ENCODE data around the gene IL7R. TPM values are rescaled to one million over a fixed set of nuclear protein-coding genes. Genes with fewer than 3 reads are reported as not detected.

The IL7R gene
- total RNA-seq, result 47.2 and 50.8 TPM in 2 replicates

- peak within 1 kb of the TSS; percentile 90 for H3K4me3 Mint-ChIP-seq
- H3K27me3 Mint-ChIP-seq (ENCODE audit: insufficient read depth), result no peaks in the 10 kb centered on the region
- intact Hi-C loops (cut with micrococcal nuclease), result loop anchor here (1.0 to 10.0 kb wide), 13 partner anchors 21 to 1020 kb away; partner anchors contain the start of genes DNAJC21, NADK2 and NIPBL
- H3K4me1 Mint-ChIP-seq (ENCODE audit: low read depth), result peaks cover 96% of the 10 kb centered on the region
- H3K27ac Mint-ChIP-seq, result peak within 1 kb of the TSS; percentile 96
- DNase-seq (ENCODE audit: low spot score), result no peak
- H3K36me3 Mint-ChIP-seq (ENCODE audit: low read depth), result peaks cover 36% of the 10 kb centered on the region
- no peaks in the 10 kb centered on the region for H3K9me3 Mint-ChIP-seq
These were observed at the start of gene IL7R for GRCh38 chr5:35856765-35857351. IL7R (plus strand) TSS chr5:35856891; CDS start chr5:35856978, 87 bp downstream.

GRCh38 chr5:35810601-35811000, 46.1 kb upstream of the IL7R start:
- DNase-seq (ENCODE audit: low spot score), result no peak
- intact Hi-C loops (cut with micrococcal nuclease), result loop anchor here (2.0 kb wide), 2 partner anchors 26 to 114 kb away; no protein-coding TSS in a partner anchor
- no peaks in the 10 kb centered on the region for H3K9me3 Mint-ChIP-seq
- H3K4me3 Mint-ChIP-seq, result peak overlapping the region; percentile 56
- no peaks in the 10 kb centered on the region for H3K27me3 Mint-ChIP-seq (ENCODE audit: insufficient read depth)
- H3K36me3 Mint-ChIP-seq (ENCODE audit: low read depth), result peaks cover 11% of the 10 kb centered on the region
- peaks cover 56% of the 10 kb centered on the region for H3K4me1 Mint-ChIP-seq (ENCODE audit: low read depth)
- H3K27ac Mint-ChIP-seq, result peak overlapping the region; percentile 98

GRCh38 chr5:35811108-35811741, 45.5 kb upstream of the IL7R start:
- H3K36me3 Mint-ChIP-seq (ENCODE audit: low read depth), result peaks cover 11% of the 10 kb centered on the region
- peaks cover 56% of the 10 kb centered on the region for H3K4me1 Mint-ChIP-seq (ENCODE audit: low read depth)
- peak overlapping the region; percentile 70 for H3K4me3 Mint-ChIP-seq
- intact Hi-C loops (cut with micrococcal nuclease), result loop anchor here (1.0 to 2.0 kb wide), 10 partner anchors 8 to 114 kb away; no protein-coding TSS in a partner anchor
- no peaks in the 10 kb centered on the region for H3K27me3 Mint-ChIP-seq (ENCODE audit: insufficient read depth)
- H3K27ac Mint-ChIP-seq, result peak overlapping the region; percentile 98
- DNase-seq (ENCODE audit: low spot score), result no peak
- H3K9me3 Mint-ChIP-seq, result no peaks in the 10 kb centered on the region

GRCh38 chr5:35813521-35813920, 43.2 kb upstream of the IL7R start:
- Mint-ChIP-seq H3K4me3 (no peak overlapping the region), H3K36me3 (ENCODE audit: low read depth) (peaks cover 8% of the 10 kb centered on the region), H3K27ac (no peak overlapping the region), H3K4me1 (ENCODE audit: low read depth) (peaks cover 40% of the 10 kb centered on the region), H3K9me3 (no peaks in the 10 kb centered on the region), H3K27me3 (ENCODE audit: insufficient read depth) (no peaks in the 10 kb centered on the region)
- DNase-seq (ENCODE audit: low spot score), result no peak
- intact Hi-C loops (cut with micrococcal nuclease), result no loop called here

- no peaks in the 10 kb centered on the region for H3K9me3 Mint-ChIP-seq
These were observed 41.4 kb upstream of the IL7R start for GRCh38 chr5:35815089-35815936.

GRCh38 chr5:35816881-35817521, 39.7 kb upstream of the IL7R start:
- intact Hi-C loops (cut with micrococcal nuclease), result no loop called here
- Mint-ChIP-seq H3K36me3 (ENCODE audit: low read depth) (peaks cover 5% of the 10 kb centered on the region), H3K4me1 (ENCODE audit: low read depth) (peaks cover 42% of the 10 kb centered on the region), H3K27ac (no peak overlapping the region), H3K4me3 (no peak overlapping the region), H3K9me3 (peaks cover 6% of the 10 kb centered on the region), H3K27me3 (ENCODE audit: insufficient read depth) (no peaks in the 10 kb centered on the region)
- DNase-seq (ENCODE audit: low spot score), result no peak

More at GRCh38 chr5:35815089-35815936, 41.4 kb upstream of the IL7R start:
- intact Hi-C loops (cut with micrococcal nuclease), result no loop called here
- Mint-ChIP-seq H3K4me3 (no peak overlapping the region), H3K36me3 (ENCODE audit: low read depth) (peaks cover 5% of the 10 kb centered on the region), H3K27ac (no peak overlapping the region), H3K27me3 (ENCODE audit: insufficient read depth) (no peaks in the 10 kb centered on the region), H3K4me1 (ENCODE audit: low read depth) (peaks cover 41% of the 10 kb centered on the region)
- DNase-seq (ENCODE audit: low spot score), result no peak

- DNase-seq (ENCODE audit: low spot score), result no peak
- Mint-ChIP-seq H3K27me3 (ENCODE audit: insufficient read depth) (no peaks in the 10 kb centered on the region), H3K27ac (peak overlapping the region; percentile 56), H3K4me3 (no peak overlapping the region), H3K36me3 (ENCODE audit: low read depth) (peaks cover 7% of the 10 kb centered on the region), H3K9me3 (peaks cover 6% of the 10 kb centered on the region), H3K4me1 (ENCODE audit: low read depth) (peaks cover 60% of the 10 kb centered on the region)
- intact Hi-C loops (cut with micrococcal nuclease), result loop anchor here (1.0 kb wide), 1 partner anchor 8 kb away; no protein-coding TSS in a partner anchor
These were observed 37.7 kb upstream of the IL7R start for GRCh38 chr5:35819026-35819425.

- no peaks in the 10 kb centered on the region for H3K27me3 Mint-ChIP-seq (ENCODE audit: insufficient read depth)
- peaks cover 10% of the 10 kb centered on the region for H3K36me3 Mint-ChIP-seq (ENCODE audit: low read depth)
- peaks cover 6% of the 10 kb centered on the region for H3K9me3 Mint-ChIP-seq
- intact Hi-C loops (cut with micrococcal nuclease), result loop anchor here (1.0 kb wide), 1 partner anchor 8 kb away; no protein-coding TSS in a partner anchor
- peak overlapping the region; percentile 4 for H3K27ac Mint-ChIP-seq
- peaks cover 60% of the 10 kb centered on the region for H3K4me1 Mint-ChIP-seq (ENCODE audit: low read depth)
- no peak overlapping the region for H3K4me3 Mint-ChIP-seq
- no peak for DNase-seq (ENCODE audit: low spot score)
These were observed 37.0 kb upstream of the IL7R start for GRCh38 chr5:35819668-35820067.

- DNase-seq (ENCODE audit: low spot score), result no peak
These were observed 36.0 kb upstream of the IL7R start for GRCh38 chr5:35820735-35821134.

GRCh38 chr5:35821513-35821912, 35.2 kb upstream of the IL7R start:
- intact Hi-C loops (cut with micrococcal nuclease), result loop anchor here (1.0 kb wide), 1 partner anchor 11 kb away; no protein-coding TSS in a partner anchor
- Mint-ChIP-seq H3K27me3 (ENCODE audit: insufficient read depth) (no peaks in the 10 kb centered on the region), H3K4me1 (ENCODE audit: low read depth) (peaks cover 78% of the 10 kb centered on the region), H3K9me3 (peaks cover 6% of the 10 kb centered on the region), H3K27ac (peak overlapping the region; percentile 61), H3K36me3 (ENCODE audit: low read depth) (peaks cover 10% of the 10 kb centered on the region), H3K4me3 (no peak overlapping the region)
- DNase-seq (ENCODE audit: low spot score), result no peak

More at GRCh38 chr5:35820735-35821134, 36.0 kb upstream of the IL7R start:
- H3K4me1 Mint-ChIP-seq (ENCODE audit: low read depth), result peaks cover 70% of the 10 kb centered on the region
- peaks cover 10% of the 10 kb centered on the region for H3K36me3 Mint-ChIP-seq (ENCODE audit: low read depth)
- H3K27me3 Mint-ChIP-seq (ENCODE audit: insufficient read depth), result no peaks in the 10 kb centered on the region
- intact Hi-C loops (cut with micrococcal nuclease), result loop anchor here (1.0 kb wide), 1 partner anchor 12 kb away; no protein-coding TSS in a partner anchor
- peaks cover 6% of the 10 kb centered on the region for H3K9me3 Mint-ChIP-seq
- H3K4me3 Mint-ChIP-seq, result no peak overlapping the region
- H3K27ac Mint-ChIP-seq, result peak overlapping the region; percentile 60

- peaks cover 88% of the 10 kb centered on the region for H3K4me1 Mint-ChIP-seq (ENCODE audit: low read depth)
- intact Hi-C loops (cut with micrococcal nuclease), result no loop called here
- DNase-seq (ENCODE audit: low spot score), result no peak
These were observed 34.2 kb upstream of the IL7R start for GRCh38 chr5:35822511-35822910.

More at GRCh38 chr5:35822511-35822910, 34.2 kb upstream of the IL7R start:
- Mint-ChIP-seq H3K27me3 (ENCODE audit: insufficient read depth) (no peaks in the 10 kb centered on the region), H3K9me3 (peaks cover 6% of the 10 kb centered on the region), H3K27ac (peak overlapping the region; percentile 74), H3K36me3 (ENCODE audit: low read depth) (peaks cover 10% of the 10 kb centered on the region), H3K4me3 (peak overlapping the region; percentile 43)
